GM10266 (cell line): ENCODE data around the gene DMRT1.
A peak's percentile ranks its signal among the peaks of the same experiment; 100 is the strongest.
"Not testable (repeated sequence)": the region's sequence is repeated elsewhere in the genome, so short reads cannot be mapped to it uniquely, and the experiment has no call there.

ENCODE experiments used
- DNase-seq: peaks from one replicate; pipeline ENCODE4 v3.0.0; 2012; ENCODE audit errors: extremely low spot score
- TF ChIP-seq, protein P1 (sequence below): IDR thresholded peaks from 2 replicates; pipeline ENCODE4 v1.5.1; 2012; ENCODE audit warnings: mild to moderate bottlenecking, low read depth; ENCODE audit not compliant: control insufficient read depth, insufficient read depth; ENCODE audit errors: missing control alignments

DMRT1 gene

GRCh38 chr9:859251-859650, 17.8 kb downstream of the DMRT1 start:
- TF ChIP-seq, protein P1, sequence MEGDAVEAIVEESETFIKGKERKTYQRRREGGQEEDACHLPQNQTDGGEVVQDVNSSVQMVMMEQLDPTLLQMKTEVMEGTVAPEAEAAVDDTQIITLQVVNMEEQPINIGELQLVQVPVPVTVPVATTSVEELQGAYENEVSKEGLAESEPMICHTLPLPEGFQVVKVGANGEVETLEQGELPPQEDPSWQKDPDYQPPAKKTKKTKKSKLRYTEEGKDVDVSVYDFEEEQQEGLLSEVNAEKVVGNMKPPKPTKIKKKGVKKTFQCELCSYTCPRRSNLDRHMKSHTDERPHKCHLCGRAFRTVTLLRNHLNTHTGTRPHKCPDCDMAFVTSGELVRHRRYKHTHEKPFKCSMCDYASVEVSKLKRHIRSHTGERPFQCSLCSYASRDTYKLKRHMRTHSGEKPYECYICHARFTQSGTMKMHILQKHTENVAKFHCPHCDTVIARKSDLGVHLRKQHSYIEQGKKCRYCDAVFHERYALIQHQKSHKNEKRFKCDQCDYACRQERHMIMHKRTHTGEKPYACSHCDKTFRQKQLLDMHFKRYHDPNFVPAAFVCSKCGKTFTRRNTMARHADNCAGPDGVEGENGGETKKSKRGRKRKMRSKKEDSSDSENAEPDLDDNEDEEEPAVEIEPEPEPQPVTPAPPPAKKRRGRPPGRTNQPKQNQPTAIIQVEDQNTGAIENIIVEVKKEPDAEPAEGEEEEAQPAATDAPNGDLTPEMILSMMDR = no peak
- peak; percentile 82 for DNase-seq

- TF ChIP-seq, protein P1 = no peak
- DNase-seq = no peak
Observed at GRCh38 chr9:860706-861105, 19.2 kb downstream of the DMRT1 start.

GRCh38 chr9:861525-861924, 20.0 kb downstream of the DMRT1 start:
- not testable (repeated sequence) for DNase-seq

GRCh38 chr9:875119-875962, 33.8 kb downstream of the DMRT1 start:
- TF ChIP-seq, protein P1 = no peak
- no peak for DNase-seq

GRCh38 chr9:876425-876824, 34.9 kb downstream of the DMRT1 start:
- DNase-seq = no peak
- TF ChIP-seq, protein P1 = no peak

GRCh38 chr9:878239-878638, 36.7 kb downstream of the DMRT1 start:
- no peak for DNase-seq
- TF ChIP-seq, protein P1 = no peak

DNA sequence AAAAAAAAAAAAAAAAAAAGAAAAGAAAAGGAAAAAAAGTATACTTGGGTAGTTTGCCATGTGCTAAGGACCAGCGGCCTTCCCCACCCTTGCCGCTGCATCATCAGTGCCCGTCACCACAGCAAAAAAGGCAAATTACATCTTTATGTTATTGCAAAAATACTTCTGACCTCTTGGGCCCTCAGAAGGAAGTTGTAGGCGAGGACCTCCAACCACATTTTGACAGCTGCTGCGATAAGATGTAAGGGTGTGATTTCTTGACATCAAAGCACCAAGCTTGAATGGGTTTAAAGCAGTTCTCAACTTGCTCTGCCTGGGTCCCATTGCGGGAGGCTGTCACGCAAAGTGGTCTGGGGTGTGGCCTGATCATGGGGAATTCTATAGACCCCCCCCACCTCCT, 39.2 kb downstream of the DMRT1 start:
- TF ChIP-seq, protein P1 = no peak
- DNase-seq = peak; percentile 28
